DMS153 (cell line): ENCODE results near the gene TEX101.
"Not testable (repeated sequence)": the region's sequence is repeated elsewhere in the genome, so short reads cannot be mapped to it uniquely, and the experiment has no call there.

Experiments used
- DNase-seq: peaks from one replicate; lab custom pipeline; 2025; lab: John Stamatoyannopoulos, UW

The TEX101 gene

GRCh38 chr19:43420954-43421353 lies 6.3 kb downstream of the TEX101 start:
- DNase-seq: no peak

GRCh38 chr19:43422000-43422688 lies 7.5 kb downstream of the TEX101 start:
- no peak for DNase-seq

- no peak for DNase-seq
Observed at GRCh38 chr19:43422689-43423066, 8.0 kb downstream of the TEX101 start.

GRCh38 chr19:43423779-43424178 lies 9.1 kb downstream of the TEX101 start:
- no peak for DNase-seq

GRCh38 chr19:43425567-43426392 lies 11.1 kb downstream of the TEX101 start:
- peak; percentile 60 for DNase-seq

GRCh38 chr19:43429395-43429794 lies 14.7 kb downstream of the TEX101 start:
- DNase-seq: no peak

- no peak for DNase-seq
Observed at GRCh38 chr19:43430142-43430710, 15.5 kb downstream of the TEX101 start.

- DNase-seq: no peak
Observed at GRCh38 chr19:43430976-43431375, 16.3 kb downstream of the TEX101 start.

GRCh38 chr19:43433358-43433673 lies 18.6 kb downstream of the TEX101 start:
- no peak for DNase-seq

GRCh38 chr19:43433689-43434088 lies 19.0 kb downstream of the TEX101 start:
- no peak for DNase-seq

GRCh38 chr19:43435775-43436174 lies 21.1 kb downstream of the TEX101 start:
- no peak for DNase-seq

GRCh38 chr19:43437284-43437683 lies 22.6 kb downstream of the TEX101 start:
- not testable (repeated sequence) for DNase-seq

GRCh38 chr19:43437712-43438111 lies 23.0 kb downstream of the TEX101 start:
- no peak for DNase-seq

- no peak for DNase-seq
Observed at GRCh38 chr19:43438291-43439031, 23.8 kb downstream of the TEX101 start.

GRCh38 chr19:43439032-43439708 lies 24.5 kb downstream of the TEX101 start:
- peak; percentile 5 for DNase-seq

GRCh38 chr19:43439709-43440063 lies 25.0 kb downstream of the TEX101 start:
- no peak for DNase-seq

GRCh38 chr19:43441716-43442115 lies 27.0 kb downstream of the TEX101 start:
- DNase-seq: no peak

- not testable (repeated sequence) for DNase-seq
Observed at GRCh38 chr19:43444091-43444490, 29.4 kb downstream of the TEX101 start.

GRCh38 chr19:43444531-43445287 lies 30.0 kb downstream of the TEX101 start:
- DNase-seq: no peak

- DNase-seq: no peak
Observed at GRCh38 chr19:43445426-43445825, 30.7 kb downstream of the TEX101 start.

- DNase-seq: peak; percentile 9
Observed at GRCh38 chr19:43446746-43447489, 32.2 kb downstream of the TEX101 start.
